NK-92 (cell line): ENCODE data around the gene RYR3.

Experiments used
- DNase-seq: peaks from one replicate; lab custom pipeline; 2025; ENCODE audit not compliant: unreplicated experiment; lab: John Stamatoyannopoulos, UW

Gene RYR3

DNA sequence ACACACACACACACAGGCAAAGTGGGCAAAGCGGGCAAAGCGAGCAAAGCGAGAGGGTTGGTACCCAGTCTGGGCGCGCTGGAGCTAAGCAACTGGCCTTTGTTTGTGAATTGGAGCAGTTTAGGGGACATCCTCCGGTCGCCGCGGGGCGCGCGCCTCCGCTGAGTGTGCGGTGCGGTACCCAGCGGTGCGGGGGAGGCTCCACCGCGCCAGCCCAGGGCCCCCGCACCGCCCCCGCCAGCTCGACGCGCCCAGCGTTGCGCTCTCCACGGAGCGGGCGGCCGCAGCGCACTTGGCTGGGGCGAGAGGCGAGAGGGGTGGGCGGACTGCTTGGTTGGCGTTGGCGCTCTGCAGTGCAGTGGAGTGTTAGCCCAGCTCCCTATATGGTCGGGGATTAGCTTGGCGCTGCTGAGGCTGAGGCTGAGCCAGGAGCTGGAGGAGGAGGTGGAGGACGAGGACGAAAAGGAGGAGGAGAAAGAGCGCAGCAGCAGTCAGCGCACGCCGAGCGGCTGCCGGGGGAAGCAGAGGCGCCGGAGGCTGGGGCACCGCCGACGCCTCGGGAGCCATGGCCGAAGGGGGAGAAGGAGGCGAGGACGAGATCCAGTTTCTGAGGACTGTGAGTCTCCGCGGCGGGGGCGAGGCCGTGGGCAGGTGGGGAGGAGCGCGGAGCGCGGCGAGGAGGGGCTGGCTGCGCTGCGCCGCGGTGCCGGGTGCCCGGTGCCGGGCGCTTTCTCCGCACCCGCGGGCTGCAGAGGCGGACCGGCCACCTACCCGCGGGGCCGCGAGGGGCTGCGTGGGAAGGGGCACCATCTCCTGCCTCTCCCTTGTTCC, at the start of gene RYR3:
Gene RYR3, plus strand, starts transcription at position 487 of the 831 bp plus-strand sequence. Its CDS starts 79 bp downstream, at position 566.
- no peak for DNase-seq

DNA sequence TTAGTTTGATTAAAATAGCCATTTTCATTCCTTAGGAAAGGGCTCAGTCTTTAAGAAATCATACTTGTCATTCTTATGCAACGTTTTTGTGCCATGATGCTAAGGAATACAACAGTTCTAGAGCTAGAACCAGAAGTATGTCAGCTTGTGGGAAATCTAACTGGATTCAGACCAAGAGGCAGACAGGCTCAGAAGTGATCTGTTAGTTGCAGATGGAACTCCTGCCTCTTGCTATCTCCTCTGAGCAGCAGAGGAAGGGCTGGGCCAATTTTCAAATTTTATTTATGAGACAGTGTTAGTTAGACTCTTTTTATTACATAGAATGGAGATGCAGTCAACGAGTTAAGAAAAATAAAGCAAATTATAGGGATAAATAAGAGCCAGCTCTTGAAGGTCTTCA, 48.5 kb upstream of the RYR3 start:
- DNase-seq = no peak

DNA sequence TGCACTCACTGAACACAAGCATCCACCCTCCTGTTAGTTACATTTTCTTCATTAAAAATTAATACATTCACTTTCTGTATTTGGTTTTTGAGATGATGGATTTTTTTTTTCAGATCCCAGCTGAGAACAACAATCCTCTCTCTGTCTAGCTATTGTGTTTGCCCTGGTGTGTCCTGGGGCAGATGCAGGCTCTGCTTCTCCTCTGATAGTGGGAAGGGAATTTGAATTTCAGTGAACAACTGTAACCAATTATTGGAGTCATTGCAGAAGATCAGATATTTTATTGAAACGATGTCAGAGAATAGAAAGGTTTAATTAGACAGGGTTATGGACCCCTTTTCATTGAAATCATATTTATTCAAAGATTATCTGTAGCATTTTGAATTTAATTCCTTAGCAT, 33.1 kb upstream of the RYR3 start:
- no peak for DNase-seq

DNA sequence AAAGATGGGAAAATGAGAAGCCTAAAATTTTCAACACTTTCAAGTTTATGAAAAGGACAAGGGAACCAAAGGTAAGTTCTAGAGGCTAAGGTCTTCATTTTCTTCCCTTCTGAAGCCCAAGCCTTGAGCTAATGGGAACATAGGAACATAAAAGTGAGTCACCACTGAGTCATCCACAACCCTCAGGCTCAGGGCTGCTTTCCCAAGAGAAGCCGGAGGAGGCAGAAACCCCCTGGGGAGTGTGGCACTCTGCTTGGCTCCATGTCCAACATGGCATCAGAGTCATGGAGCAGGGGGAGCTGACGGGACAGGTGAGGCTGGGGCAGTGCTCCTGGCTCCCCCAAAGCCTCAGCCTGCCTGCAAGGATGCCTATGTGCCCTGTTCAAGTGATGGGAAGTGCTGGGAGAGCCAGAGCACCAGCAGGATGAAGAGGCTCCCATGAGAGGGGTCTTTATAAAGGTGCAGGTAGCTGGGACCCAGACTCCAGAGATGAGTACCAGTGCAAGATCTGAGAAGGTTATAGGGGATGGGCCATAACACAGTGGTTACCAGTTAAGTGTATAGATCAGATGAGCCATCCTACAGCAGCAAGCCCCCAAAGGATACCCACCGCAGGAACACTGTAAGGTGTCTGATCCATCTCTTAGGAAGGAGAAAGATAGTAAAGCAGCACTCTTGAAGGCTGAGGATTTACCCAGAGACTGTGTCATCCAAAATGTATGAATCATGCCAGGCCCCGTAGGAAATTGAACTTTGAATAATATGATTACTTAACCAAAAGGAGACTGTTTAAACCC, 31.8 kb upstream of the RYR3 start:
- no peak for DNase-seq

DNA sequence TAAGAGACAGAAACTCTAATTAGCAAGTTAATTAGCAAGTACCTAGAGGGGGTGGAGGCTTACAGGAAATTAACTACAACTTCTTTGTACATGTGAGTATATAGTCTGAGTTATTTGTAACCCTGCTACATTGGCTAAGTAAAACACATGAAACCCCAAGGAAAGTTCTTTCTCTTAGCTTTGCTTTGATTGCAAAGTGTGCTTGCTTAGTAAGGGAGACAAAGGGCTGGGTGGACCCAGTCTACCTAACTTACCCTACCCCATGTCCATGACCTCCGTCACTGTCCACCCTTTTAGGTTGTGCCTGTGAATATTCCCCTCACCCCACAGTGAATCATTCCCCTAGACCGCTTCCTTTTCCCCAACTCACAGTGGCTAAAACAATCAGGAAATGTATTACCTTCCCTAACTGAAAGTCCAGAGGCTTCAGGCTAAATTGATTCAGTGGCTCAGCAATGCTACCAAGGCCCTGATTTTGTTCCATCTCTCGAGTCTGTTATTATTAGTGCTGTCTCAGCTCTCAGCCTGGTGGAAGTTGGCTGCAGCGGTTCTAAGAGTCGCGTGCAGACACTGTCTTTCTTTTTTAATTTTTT, 31.1 kb upstream of the RYR3 start:
- no peak for DNase-seq

DNA sequence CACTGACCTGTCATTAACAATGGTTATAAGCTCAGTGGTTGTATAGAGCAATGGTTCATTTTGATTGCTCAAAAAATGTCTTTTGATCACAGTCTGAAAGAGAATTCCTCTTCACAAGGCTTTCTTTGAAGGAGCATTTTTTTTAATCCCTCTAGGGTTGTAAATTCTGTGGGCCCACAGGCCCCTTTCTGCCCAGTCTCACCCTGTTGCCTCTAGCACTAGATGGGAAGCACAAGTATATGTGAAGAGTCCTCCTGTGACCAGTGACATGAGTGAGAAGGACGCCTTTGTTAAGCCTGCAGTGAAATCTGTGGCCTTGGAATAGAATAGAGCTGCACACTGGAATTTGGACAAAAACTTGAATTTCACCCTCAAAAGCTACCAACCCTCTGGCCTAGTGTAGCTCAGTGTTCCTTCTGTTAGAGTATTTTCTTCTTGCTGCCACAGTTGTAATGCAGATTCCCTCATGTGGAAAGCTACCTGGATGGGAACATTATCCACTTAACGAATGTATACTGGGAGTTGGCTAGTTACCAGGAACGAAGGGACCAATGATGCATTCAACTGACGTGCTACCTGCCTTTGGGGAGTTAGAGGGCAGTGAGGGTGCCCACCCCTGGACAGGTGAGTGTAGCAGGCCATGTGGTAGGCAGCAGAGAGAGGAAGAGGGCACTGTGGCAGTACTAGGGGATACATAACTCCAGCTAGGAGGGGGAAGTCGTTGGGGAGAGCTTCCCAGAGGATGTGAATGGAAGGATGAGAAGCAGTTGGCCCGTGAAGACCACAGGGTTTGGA, 28.3 kb upstream of the RYR3 start:
- no peak for DNase-seq

DNA sequence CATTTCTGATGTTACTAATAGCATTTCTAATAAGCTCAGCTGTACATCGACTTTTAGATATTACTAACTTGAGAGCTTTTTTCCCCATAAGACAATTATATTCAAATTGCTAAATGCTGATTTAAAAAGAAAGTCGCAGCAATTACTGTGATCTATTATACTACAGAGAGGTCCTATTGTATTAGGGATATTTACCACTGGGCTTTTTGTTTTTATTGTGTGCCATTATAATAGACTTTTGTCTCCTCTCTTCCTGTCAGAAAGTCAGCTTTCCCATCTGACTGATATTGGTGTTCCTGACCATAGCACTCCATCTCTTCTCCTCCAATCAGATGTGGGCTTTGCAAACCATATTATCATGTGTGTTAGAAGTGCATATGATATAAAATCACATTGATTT, 27.2 kb upstream of the RYR3 start:
- DNase-seq = no peak

DNA sequence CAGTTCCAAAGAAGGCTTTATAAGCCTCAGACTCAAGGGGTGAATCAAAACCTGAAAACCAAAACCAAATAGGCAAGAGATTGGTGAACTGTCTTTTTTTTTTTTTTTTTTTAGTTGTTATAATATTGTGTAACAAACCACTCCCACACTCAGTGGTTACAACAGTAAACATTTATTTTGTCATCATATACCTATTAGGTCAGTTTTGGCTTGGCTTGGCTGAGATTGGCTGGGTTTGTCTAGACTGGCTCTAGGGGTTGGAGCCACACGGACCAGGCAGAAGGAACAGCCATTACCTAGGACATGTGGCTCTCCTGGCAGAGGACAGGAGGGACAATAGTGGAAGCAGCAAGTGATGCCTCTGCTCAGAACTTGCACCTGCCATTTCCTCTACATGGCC, 26.4 kb upstream of the RYR3 start:
- no peak for DNase-seq

DNA sequence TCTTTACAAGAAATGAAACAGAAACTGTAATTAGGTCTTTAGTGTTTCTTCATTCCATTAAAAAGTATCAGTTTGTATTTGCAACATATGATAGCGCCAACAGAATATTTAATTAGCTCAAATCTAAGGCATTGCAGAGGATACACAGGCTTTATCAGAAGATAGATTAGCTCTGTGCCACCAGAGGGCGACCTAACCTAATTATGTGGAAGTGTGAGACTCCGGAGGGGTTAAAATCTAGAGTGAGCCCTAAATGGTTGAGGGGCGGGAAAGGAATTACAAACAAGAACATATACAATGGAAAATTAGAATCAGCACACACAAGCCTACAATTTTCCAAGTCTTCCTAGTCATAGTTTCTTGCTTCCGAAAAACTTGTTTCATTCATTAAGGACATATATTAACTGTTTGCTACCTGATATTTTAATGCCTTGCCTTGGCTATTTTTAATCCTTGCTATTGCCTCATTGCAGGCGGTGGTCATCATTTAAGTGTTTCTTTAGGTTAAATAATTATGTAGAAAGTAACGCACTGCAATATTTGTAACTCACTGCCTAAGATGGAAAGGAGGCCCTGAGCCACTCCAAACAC, 18.0 kb upstream of the RYR3 start:
- DNase-seq = no peak

DNA sequence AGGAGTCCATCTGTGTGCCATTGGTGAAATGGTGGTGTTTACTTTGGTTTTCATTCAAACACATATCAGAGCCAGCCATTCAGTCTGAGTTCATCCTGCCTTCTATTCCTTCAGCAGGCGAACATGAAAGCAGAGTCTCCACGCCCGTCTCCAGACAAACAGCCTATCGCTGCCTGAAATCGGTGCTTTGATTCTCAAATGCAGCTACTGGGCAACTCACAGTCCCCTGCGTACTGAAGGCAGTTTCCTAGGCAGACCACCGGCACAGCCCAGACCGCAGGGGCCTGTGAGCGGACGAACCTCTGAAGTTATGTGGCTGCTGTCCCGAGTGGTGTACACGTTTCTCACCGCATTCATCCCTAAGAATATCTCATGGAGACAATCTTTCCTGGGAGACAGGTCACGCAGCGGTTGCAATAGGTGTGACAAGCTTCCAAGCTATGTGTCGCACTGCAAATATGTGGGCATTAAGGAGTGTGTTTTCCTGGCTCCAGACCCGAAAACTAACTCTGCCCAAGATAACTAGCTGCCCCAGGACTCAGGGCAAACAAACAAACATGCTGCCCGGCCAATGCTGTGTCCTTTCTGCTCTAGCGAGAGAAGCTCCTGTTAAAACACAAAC, 16.9 kb upstream of the RYR3 start:
- no peak for DNase-seq

DNA sequence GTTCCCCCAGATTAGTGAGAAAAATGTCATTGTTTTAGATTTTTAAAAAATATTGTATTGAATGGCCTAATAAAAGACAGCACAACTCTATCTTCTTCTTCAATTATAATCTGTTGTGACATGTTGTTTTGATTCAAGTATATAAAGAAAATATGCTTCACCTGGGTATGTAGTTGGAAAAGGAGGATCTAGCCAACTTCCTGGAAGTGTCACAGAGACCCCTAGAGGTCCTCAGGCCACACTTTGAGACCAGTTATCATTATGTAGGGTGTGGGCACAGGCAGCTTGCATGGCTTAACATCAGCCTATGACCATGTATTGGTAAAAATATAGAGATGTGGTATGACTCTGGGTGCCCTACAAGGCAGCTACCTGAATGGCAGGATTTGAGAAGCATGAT, 14.7 kb upstream of the RYR3 start:
- DNase-seq = no peak

DNA sequence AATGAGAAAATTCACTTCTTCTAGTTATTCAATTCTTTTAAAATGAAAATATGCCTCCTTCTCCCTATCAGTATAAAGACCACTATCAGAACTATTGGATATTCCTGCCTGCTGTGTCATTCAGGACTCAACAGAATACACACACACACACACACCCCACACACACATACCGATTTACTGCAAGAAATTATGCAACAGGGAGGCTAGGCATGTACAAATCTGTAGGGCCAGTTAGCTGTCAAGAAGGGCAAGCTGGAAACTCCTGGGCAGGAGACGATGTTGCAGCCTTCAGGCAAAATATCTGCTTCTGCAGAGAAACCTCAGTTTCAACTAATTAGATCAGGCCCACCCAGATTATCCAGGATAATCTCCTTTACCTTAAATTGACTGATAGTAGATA, 13.9 kb upstream of the RYR3 start:
- DNase-seq = no peak

DNA sequence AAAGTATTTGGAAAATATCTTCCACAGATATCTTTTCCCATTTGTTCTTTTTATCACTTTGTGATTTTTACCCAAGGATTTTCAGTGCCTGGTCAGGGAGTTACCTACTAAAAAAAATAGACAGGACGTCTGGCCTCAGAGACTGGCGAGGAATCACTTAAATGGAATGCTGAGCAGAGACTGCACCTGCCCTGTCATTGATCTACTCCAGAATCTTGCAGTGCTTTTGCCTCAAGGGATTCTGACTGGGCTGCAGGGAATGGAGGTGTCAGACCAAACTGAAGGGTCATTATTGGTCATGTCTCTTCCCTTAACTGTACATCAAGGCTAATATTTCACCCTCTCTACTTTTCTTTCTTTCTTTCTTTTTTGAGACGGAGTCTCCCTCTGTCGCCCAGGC, 12.1 kb upstream of the RYR3 start:
- DNase-seq = no peak

DNA sequence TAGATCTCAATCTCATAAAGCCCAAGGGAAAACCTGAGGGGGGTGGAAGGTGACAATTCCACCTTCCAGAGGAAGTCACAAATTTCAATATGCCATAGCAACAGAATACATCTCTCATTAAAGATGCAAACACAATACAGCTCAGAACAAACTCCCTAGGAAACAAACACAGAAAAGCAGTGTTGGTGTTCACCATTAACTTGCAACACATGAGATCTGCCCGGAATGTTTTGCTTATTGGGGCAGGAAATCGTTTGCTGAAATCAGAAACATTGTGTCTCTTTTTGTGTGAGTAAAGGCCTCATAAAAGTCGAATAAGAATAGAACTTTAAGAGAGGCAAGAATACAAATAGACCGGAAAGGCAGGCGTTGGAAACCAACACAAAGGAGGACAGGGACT, 5.8 kb upstream of the RYR3 start:
- DNase-seq = no peak

DNA sequence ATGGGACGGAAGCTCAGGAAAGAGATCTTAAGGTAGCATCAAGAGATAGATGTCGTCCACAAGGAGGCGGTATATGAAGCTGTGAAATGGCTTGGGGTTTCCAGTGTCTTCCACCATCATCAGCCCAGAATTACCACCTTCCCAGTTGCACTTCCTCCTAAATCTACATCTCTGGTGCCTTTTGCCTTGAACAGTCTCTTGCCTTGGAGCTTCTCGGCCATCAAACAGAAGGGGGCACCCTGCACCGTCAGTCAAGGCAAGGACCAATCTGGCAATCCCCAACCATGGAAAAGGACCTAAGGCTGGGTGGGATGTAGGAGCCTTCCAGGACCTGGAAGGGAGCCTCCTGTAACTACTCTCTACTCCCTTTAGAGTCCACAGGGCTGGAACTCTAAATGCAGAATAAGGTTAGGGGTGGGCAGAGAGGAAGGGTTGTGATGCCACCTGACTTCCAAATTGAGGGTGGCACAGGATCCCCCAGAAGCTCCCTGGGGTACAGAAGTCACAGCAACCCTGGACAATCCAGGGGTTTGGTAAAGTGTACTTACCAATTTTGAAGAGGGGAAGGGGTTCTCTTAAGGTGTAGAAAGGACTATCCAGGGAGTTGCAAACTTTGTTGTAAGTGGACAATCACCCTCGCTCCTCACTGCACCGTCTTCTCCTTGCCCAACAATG, 1.0 kb upstream of the RYR3 start:
- DNase-seq = no peak

DNA sequence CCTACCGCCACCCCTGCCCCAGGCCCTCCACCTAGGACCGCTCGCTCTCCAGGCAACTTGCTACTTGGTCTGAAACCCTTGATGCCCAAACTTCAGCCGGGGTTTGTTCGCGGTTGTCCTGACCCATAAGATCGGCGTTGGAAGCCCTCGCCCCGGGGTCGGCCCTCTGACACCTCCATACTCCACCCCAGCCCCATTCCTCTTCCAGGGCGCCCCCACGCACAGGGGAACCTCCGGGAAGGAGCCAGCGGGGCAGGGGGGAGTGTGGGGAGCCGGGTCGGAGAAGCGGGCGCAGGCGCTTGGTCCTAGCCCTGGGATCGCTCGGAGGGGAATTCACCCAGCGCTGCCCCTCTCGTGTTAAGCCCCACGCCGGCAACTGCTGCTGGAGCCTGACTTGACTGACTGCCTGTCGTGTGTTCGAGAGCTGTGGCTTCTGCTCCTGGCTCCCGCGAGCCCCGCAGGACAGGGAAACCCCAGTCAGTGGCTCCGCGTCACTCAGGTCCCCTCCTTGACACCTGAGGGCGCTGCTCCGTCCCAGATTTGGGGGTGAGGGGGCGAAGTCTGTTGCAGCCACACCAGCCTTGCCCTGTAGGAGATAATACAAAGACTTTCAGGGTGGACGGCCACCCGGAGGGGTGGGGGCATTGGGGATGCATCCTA, 675 bp downstream of the RYR3 start:
- no peak for DNase-seq

DNA sequence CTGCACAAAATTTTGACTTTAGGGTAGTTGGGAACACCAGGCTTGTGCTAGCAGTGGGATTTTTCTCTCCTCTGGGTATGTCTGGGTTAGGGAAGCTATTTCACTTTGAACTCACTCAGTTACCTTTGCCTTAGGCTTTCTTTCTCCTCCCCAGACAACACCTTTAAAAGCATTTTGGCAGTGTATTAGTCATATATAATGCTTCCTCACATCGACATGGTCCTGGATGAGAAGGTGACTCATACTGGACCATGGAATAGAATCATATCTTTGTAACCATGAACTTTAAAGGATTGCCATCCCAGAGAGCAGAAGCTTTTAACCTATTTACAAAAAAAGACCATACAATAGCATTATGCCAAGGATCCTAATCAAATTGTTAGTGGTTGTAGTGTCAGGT, 2.7 kb downstream of the RYR3 start:
- no peak for DNase-seq

DNA sequence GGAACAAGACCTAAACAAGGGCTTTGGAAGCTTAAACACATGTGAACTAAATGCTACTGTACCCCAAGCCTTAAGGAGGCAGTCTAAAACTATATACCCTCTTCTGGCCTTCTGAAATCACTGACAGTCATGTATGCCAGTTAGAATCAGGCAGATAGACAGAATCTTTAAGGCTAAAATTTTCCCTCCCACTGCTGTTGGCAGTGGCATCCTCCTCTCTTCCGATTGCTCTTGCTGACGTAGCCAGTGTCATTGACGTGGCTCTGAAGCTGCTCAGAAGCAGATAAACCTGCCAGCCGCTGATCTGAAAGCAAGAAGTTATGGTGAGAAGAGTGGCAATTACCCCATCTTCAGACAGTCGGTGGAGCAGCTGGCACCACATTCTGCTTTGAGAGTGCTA, 3.3 kb downstream of the RYR3 start:
- no peak for DNase-seq

DNA sequence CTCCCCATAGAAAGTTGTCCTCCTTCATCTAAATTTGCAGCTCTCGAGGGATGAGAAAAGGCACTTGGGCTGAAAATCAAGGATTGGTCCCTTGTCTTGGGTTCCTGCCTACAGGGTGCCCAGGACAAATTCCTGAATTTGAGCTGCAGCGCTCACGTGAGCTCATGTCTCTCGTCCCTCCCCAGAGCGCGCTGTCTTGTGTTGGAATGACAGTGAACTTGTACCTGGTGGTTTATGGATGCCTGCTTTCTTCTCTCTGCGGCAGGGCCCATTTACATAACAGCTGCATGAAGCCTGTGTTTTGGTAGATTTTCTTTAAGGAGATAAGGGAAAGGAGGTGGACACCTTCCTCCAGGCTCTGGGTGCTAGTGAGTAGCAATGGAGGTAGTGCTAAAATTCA, 4.3 kb downstream of the RYR3 start:
- no peak for DNase-seq
